HG03039 (cell line): ENCODE data around the gene SLC25A23.

Experiments
- ATAC-seq: cut with Tn5 transposase; IDR thresholded peaks from one replicate; pipeline ENCODE4 v1.9.1; 2021; ENCODE audit warnings: mild to moderate bottlenecking, moderate library complexity; ENCODE audit not compliant: unreplicated experiment

Gene SLC25A23

DNA sequence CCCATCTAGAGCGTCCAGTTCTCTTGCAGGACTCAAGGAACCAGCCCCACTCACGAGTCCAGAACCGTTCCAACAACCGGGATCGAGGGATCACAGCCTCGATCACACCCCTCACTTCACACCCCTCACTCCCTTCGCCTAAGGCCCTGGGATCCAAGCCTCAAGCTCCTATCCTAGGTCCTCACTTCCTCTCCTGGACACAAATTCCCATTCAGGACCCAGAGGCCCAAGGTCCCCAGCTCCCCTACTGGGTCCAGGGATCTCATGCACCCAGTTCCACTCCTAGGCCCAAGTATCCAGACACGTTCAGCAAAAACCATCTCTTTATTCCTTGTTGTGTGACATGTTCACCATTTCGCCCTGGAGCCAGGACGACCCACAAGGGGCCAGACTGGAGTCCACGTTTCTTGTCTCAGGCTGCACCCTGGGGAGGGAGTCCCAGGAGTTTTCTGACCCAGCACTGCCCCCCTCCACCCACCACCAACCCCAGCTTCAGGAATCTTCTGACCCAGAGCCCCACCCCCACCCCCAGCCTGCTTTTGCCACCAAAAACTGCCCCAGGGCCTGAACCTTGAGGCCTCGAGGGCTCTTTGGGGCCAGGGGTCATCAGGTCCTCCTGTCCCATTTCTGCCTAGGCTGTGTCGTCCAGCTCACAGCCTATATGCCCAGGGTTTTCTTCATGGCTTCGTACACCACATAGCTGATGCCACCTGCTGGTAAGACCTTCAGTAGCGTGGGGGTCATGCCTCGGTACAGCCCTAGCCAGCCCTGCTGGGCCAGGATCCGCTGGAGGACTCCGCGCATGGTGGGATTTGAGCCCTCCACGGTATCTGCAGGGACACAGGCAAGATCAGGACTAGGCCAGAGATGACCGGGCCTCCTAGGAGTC lies 33.6 kb downstream of the SLC25A23 start:
- no peak for ATAC-seq

DNA sequence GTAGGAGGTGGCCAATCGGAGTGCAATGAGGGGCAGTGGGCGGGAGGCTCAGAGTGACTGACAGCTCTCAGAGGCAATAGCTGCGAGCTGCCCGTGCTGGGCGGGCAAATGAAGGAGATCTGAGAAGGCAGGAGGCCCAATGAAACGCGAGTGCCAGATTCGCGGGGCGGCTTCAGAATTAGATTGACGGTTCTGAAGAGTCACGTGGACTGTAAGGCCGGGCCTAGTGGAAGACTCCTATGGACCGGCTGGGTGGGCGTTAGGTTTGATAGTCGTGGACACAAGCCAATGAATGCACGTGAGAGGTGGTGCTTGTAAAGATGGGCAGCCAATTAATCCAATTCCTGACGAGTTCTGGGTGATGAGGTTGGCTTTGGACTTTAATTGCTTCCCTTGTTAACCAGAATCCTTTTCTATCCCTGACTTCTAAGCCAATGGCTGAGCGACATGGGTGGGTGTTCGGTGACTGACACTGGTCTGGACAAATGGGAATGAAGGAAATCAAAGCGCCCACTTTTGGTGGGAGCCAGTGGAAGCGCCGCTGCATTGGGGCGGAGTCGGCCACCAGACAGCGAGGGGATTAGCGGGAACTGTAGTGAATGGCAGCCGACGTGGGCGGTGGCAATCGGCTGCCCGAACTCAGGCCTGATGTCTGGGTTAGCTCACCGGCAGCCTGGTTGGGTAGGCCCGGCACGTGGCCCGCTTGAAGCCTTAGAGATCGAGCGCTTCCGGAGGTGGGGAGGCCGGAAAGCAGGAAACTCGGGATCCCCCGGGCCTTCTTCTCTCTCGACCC lies 34.5 kb downstream of the SLC25A23 start:
- ATAC-seq = peak; percentile 78

DNA sequence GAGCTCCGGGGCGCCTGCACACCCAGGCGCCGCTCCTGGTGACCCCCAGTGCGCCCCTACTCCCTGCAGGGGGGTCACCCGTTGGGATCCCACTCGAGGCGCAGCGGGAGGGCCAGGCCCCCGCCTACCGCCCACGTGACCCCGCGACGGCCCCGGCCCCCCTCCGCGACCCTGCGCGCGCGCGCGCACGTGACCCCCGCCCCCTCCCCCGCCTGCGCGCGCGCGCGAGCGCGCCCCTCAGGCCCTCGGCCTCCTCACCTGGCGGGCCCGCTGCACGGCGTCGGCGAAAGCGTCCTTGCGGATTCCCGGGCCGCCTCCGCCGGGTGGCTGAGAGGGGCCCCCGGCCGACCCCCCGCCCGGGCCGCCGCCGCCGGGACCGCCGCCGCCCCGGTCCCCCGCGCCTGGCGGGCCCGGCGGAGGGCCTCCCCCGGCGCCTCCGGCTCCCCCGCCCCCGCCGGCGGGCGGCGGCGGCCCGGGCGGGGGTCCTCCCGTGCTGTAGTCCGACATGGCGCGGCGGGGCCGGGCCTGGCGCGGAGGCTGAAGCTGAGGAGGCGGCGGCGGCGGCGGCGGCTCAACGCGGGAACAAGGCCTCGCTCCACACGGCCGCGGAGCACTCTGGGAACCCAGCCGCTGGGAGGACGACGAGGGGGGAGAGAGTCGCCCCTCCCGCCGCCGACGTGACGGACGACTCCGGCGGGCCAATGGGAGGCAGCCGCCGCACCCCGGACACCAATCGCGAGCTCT lies 35.2 kb downstream of the SLC25A23 start, which contains the start of gene KHSRP:
KHSRP (minus strand) TSS at position 617 of the 744 bp plus-strand sequence; CDS start at position 507, 110 bp downstream.
- ATAC-seq = no peak

DNA sequence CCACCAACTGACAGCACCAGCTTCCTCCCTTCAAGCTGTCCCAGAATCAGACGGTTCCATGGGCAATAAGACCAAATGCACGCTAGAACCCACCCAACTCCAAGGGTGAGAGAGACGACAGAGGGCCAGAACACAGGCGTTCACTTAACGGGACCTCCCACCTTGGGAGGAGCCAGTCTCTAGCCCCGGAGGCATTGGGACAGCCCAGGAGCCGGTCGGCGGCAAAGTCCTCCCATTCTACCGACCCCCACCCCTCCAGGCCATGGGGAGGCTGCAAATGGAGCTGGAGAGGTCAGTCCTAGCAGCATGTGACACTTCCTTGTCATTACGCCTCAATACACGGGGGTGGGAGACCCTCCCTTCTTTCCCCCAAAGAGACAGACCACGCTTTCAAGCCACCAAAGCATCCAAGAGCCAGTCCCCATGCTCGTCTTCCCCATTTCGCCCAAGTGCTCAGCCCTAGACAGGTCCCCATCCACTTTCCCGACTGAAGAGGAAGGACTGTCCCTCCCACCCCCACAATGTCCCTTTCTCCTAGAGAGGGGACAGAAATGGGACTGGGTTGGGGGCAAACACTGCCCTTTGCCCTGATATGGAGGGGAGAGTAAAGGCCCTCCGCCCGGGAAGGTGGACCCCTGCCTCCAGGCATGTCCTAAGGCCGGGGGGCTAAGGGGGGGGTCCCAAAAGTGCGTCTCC lies 35.9 kb downstream of the SLC25A23 start:
- no peak for ATAC-seq

DNA sequence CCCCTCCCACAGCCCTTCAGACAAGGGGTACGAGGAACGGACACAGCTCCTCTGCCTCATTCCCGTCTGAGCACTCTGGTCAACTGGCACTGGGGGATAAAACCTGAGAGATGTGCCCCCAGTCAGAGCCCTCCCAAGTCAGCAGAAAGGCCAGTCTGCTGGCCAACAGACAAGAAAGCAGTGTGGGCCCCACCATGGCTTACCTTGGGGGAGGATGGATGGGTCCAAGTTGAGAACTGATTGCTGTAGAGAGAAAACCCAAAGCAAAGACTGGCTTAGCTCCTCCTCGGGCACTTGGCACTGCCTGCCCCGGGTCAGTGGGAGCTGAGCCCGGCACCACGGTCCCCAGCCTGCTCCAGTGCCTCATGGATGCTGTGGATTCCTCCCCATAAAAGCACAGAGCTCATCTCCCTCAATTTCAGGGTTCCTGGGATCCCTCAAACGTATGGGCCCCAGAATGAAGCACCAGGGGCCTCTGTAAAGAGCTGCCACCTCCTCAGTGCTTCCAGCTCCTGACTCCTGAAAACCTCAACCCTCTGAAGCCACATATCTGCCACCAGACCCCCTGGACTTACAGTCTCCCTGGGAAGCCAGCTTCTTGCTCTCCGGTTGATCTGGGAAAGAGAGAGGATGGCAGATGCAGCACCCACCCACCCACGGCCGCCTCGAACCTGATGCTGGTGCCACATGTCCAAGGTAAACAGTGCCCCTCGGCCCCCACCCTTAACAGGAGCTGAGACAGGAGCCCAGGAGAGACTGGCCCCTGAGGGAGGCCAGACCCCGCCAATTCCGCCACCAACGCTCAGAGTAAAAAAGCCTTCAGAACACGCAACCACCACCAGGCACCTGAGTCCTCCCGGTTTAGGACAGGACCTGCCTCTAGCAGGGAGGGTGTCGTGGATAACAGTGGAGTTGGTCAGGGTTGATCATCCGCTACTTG lies 38.2 kb downstream of the SLC25A23 start:
- no peak for ATAC-seq

DNA sequence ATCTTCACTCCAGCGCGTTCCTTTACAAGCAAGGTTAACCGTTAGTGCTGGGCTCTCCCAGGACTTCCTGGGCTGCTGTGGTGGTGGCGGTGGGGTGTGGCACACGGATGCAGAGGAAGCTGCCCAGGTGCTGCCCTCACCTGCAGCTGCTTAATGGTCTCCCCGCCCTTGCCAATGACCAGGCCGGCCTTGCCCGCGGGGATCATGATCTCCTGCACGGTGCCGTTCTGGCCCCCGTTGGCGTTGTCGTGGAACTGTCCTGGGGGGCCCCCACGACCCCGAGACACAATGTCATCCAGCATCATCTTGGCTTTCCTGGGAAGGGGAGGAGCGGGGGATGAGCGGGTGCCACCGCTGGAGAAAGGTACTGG lies 41.0 kb downstream of the SLC25A23 start:
- ATAC-seq = no peak

DNA sequence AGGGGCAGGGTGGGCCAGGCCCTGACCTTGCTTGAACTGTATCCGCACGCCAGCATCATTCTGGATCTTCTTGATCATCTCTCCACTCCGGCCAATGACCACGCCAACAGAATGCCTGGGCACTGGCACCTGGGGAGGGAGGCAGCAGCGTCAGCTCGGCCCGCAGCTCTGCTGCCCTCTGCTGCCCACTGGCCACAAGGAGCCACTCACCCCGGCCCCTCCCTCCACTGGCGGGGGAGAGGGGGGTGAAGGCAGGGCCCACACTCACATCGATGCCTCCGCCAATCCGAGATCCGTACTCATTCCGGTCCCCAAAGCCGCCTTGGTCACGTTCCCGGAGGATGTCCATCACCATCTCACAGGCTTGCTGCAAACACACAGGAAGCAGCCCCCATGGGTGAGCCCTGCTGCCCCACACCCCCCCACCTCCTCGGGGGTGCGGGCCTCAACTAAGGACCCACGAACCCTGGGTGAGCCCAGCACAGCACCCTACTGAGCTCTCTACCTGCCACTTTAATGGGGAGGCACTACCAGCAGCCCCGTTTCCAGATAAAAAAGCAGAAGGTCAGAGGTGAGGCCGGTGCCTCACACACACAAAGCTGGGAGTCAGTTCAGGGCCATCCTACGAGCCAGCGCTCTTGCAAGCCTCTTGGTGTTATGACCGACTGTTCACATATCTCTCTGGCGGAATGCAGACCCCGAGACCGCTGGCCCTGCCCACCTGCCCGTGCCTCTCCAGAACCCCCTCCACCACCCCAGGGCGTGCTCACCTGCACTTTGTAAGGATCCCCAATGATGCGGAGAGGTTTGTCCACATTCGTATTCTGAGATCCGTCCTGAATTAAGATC lies 41.7 kb downstream of the SLC25A23 start:
- ATAC-seq = no peak

DNA sequence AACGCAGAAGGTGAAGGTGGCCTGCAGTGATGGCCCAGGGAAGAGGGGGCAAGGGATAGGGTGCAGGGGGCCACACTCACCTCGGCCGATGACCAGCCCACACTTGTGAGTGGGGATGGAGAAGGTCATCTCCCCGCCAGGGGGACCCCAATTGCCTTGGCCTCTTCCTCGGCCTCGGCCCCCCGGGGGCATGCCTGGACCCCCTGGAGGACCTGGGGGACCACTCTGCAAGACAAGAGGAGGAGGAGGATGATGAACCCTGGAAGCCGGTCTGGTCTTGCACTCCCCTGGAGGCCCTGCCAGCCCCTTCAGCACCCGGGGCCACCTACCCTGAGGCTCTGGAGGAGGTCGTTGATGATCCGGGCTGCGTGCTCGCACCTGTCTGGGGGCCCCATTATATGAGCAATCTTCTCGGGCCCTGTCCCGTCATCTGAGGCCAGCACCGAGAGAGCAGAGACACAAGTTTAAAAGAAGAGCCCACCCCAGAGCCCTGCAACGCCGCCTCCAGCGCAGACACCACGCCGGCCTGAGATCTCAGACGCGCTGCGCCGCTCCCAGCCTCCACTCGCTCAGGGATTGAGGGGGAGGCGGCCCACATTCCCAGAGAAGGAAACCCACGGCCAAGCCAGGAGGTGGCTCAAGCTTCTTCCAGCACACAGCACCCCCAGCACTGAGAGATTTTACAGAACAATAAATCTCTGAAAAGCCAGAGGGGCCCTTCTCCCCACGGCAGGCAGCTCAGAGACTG lies 42.8 kb downstream of the SLC25A23 start:
- no peak for ATAC-seq

DNA sequence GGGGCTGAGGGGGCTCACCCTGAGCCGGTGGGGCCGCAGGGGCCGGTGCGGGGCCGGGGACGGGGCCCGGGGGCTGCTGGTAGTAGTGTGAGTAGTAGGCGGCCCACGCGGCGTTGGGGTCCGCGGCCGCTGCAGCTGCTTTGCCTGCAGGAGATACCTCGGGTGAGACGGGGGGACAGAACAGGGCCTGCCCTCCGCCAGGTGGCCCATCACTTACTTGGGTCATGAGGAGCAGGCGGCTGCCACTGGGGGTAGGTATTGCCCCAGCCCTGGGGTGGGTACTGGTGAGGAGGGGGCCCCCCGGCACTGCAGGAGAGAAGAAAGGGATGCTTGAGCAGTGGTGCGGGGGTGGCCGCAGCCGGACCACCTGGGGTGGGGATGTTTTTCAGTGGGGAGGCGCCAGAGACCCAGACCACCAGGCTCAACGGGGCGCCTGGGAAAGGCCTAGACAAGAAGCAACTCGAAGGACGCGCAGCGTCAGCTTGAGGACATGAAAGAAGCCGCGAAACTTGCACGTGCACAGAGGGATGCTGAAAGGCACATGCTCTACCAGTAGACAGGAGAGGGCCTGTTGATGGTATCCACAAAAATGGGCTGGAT lies 43.9 kb downstream of the SLC25A23 start:
- ATAC-seq = no peak

DNA sequence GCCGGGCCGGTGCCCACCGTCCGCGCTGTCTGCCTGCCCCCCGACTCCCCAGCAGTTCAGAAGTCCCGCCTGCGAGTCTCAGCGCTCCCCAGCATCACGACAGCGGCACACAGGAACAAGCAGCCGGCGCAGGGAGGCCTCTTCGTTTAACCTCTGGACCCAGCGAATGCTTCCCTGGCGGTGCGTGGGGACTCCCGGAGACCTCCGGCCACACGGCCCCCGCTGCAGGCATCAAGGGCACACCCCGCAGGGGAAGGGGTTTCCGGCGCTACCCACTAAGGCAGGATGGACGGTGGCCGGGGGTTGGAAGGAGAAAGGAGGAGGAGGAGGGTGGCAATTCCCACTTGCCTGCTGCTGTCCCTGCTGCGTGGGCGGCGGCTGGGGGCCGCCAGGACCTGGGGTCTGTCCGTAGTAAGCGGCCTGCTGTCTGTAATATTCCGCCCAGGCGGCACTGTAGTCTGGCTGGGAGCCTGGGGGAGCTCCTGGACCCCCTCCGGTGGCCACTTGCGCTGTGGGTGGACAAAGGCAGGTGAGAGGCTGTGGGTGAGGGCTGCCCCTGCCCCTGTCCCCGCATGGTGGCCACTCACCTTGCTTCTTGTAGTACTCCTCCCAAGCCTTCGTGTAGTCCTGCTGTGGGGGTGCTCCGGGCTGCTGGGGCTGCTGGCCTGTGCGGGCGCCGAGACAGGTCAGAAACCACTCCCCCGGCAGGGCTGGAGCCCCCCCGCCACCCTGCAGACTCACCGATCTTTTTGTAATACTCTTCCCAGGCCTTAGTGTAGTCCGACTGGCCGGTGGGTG lies 44.6 kb downstream of the SLC25A23 start:
- no peak for ATAC-seq

DNA sequence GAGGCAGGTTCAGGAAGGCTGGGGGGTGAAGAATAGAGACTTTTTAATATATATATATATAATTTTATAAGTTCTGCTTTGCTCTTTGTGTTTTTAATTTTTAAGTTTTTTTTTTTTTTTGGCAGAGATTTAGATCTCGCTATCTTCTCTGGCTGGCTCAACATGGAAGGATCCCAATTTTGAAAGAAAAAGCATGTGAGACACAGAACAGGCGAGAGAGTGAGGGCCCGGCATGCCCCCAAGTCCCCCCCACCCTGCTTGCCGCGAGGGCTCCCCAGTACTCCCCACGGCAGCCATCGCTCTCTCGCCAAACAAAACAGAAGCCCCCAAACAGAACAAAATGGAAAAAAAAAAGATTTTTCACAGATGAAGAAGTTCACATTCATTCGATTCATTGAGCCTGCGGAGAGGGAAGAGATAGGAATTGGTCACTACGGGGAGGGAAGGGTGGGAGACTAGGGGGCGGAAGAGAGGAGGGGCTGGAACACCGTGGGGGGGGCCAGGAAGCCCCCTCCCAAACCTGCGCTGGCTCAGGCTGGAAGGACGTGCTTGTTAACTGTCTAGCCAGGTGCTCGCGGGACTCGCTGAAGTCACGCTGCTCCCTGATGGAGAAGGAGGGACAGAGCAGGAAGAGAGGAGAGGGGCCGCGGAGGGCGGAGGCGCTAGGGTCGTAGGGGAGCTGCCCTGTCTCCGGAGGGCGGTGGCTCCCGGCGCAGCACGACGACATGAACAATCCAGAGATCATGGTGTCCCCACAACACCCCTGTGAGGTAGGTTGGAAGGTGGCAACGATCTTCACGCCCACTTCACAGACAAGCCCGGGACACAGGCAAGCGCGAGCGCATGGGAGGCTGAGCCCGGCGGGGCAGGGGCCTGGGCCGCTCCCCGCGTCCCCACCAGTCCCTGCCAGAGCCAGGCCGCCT lies 45.6 kb downstream of the SLC25A23 start:
- ATAC-seq = no peak

DNA sequence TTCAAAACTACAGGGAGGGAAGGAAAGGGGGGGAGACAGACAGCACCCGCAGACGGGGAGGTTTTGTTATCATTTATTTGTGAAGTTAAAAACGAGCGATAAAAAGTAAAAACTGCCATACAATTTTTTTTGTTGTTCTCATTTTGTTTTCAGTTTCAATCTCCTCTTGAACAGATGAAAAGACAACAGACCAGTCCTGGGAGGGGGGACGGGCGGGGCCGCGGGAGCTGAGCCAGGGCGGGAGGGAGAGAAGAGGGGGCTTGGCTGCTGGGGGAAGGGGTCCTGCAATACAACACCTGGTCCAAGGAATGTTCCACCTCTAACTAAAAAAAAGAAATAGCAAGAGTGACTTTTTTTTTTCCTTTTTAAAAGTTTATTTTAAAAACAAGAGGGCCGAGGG lies 46.3 kb downstream of the SLC25A23 start:
- no peak for ATAC-seq

DNA sequence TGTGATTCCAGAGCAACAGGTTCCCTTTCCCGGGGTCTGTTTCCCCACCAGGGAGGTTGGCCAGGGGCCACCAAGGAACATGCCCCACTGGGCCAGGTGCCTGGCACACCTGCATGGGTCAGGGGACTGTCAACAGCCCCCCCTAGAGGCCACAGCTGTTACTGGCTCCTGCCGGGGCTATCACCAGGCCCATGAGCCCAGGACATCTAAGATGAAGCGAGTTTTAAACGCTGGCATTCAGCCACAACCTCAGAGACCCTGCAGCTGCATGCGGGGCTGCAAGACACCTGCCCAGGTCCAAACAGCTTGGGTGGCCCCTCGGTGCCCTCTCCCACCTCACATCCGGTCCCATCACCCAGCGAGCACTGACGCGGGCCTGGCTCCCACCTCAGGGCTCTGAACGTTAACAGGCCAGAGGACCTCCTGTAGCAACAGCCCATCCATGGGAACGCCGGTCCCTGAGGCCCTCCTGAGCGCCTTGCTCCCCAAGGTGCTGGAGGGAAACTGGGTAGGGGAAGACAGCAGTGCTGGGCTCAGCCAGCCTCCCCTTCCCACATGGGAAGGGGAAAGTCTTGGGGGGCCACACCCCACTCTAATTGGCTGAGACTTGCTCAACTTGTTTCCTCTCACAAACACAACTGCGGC lies 47.0 kb downstream of the SLC25A23 start:
- no peak for ATAC-seq

DNA sequence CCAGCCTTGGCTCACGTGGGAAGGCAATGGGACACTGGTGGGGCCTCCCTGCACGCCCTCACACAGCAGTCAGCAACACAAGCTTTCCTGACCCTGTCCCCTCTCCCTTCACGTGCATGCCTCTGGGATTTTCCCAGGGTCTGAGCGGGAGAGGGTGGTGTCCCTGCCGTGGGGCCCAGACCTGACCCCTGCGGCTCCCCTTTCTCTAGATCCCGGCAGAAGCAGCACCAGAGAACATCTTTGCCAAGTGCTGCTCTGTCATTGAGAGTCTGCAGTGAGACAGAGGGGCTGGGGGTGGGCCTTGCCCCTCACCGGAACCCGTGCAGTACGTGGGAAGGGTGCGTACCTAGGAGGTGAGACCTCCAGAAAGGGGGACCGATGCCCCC lies 47.5 kb downstream of the SLC25A23 start:
- no peak for ATAC-seq

DNA sequence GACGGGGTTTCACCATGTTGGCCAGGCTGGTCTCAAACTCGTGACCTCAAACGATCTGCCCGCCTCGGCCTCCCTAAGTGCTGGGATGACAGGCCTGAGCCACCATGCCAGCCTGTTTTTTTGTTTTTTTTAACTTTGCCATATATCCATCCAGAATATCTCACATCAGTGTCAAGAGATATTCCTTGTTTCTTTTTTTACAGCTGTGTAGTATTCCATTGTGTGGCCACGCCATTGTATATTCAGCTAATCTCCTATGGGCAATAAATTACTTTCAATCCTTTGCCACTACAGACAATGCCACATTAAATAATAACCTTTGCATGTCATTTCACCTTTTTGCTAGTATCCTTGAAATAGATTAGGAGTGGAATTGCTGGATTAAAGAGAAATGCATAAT lies 50.2 kb downstream of the SLC25A23 start:
- no peak for ATAC-seq
